Measurements from ENCODE around the gene UBAP1. TPM values are rescaled to one million over a fixed set of nuclear protein-coding genes. Genes with fewer than 3 reads are reported as not detected.
"Not testable (repeated sequence)": the region's sequence is repeated elsewhere in the genome, so short reads cannot be mapped to it uniquely, and the experiment has no call there.

Gene UBAP1
- total RNA-seq, 1 experiment from 2014 or later, result 22.6 TPM

- Histone ChIP-seq H3K4me1 (ENCODE audit: low read length) (no peaks in the 10 kb centered on the region), H3K4me2 (ENCODE audit: low read depth, low read length, poor library complexity, severe bottlenecking) (no peak overlapping the region), H3K27ac (ENCODE audit: low read length) (no peak overlapping the region), H3K9ac (ENCODE audit: low read length) (no peak overlapping the region), H2AFZ (ENCODE audit: low read length) (no peak overlapping the region), H3K9me2 (replicated peaks; ENCODE audit: insufficient read depth, low read length) (no peaks in the 10 kb centered on the region), H3K9me3 (ENCODE audit: low read length) (no peaks in the 10 kb centered on the region), H3K36me3 (ENCODE audit: insufficient read depth, low read length) (no peaks in the 10 kb centered on the region), H3K27me3 (ENCODE audit: low read length) (no peaks in the 10 kb centered on the region), H3K4me3 (ENCODE audit: low read length) (no peak overlapping the region), H3K79me2 (ENCODE audit: low read length) (peaks cover 78% of the 10 kb centered on the region), H4K20me1 (ENCODE audit: insufficient read depth, low read depth, low read length) (no peaks in the 10 kb centered on the region)
- no peak for DNase-seq
Measured at GRCh38 chr9:34220218-34220617, 41.4 kb downstream of the UBAP1 start.

GRCh38 chr9:34224349-34224748 is 45.5 kb downstream of the UBAP1 start:
- no peak for DNase-seq
- no peaks in the 10 kb centered on the region for H4K20me1 ChIP-seq (ENCODE audit: insufficient read depth, low read depth, low read length)
- H3K4me1 ChIP-seq (ENCODE audit: low read length), result no peaks in the 10 kb centered on the region
- H3K4me2 ChIP-seq (ENCODE audit: low read depth, low read length, poor library complexity, severe bottlenecking), result no peak overlapping the region
- no peak overlapping the region for H3K27ac ChIP-seq (ENCODE audit: low read length)
- H3K9me2 ChIP-seq (replicated peaks; ENCODE audit: insufficient read depth, low read length), result no peaks in the 10 kb centered on the region
- no peaks in the 10 kb centered on the region for H3K27me3 ChIP-seq (ENCODE audit: low read length)
- H3K9ac ChIP-seq (ENCODE audit: low read length), result no peak overlapping the region
- no peak overlapping the region for H2AFZ ChIP-seq (ENCODE audit: low read length)
- peaks cover 76% of the 10 kb centered on the region for H3K79me2 ChIP-seq (ENCODE audit: low read length)
- no peaks in the 10 kb centered on the region for H3K36me3 ChIP-seq (ENCODE audit: insufficient read depth, low read length)
- no peak overlapping the region for H3K4me3 ChIP-seq (ENCODE audit: low read length)
- no peaks in the 10 kb centered on the region for H3K9me3 ChIP-seq (ENCODE audit: low read length)

- not testable (repeated sequence) for H3K4me1 ChIP-seq (ENCODE audit: low read length); H3K4me3 ChIP-seq (ENCODE audit: low read length); H4K20me1 ChIP-seq (ENCODE audit: insufficient read depth, low read depth, low read length); H2AFZ ChIP-seq (ENCODE audit: low read length); H3K27ac ChIP-seq (ENCODE audit: low read length); H3K4me2 ChIP-seq (ENCODE audit: low read depth, low read length, poor library complexity, severe bottlenecking); H3K9ac ChIP-seq (ENCODE audit: low read length); H3K27me3 ChIP-seq (ENCODE audit: low read length); H3K9me3 ChIP-seq (ENCODE audit: low read length); H3K9me2 ChIP-seq (replicated peaks; ENCODE audit: insufficient read depth, low read length); H3K36me3 ChIP-seq (ENCODE audit: insufficient read depth, low read length); DNase-seq
- H3K79me2 ChIP-seq (ENCODE audit: low read length), result peaks cover 75% of the 10 kb centered on the region
Measured at GRCh38 chr9:34226144-34226760, 47.4 kb downstream of the UBAP1 start.

- Histone ChIP-seq H3K9ac (ENCODE audit: low read length) (no peak overlapping the region), H3K36me3 (ENCODE audit: insufficient read depth, low read length) (no peaks in the 10 kb centered on the region), H2AFZ (ENCODE audit: low read length) (no peak overlapping the region), H3K27ac (ENCODE audit: low read length) (no peak overlapping the region), H3K9me2 (replicated peaks; ENCODE audit: insufficient read depth, low read length) (no peaks in the 10 kb centered on the region), H3K79me2 (ENCODE audit: low read length) (peaks cover 71% of the 10 kb centered on the region), H3K27me3 (ENCODE audit: low read length) (no peaks in the 10 kb centered on the region), H4K20me1 (ENCODE audit: insufficient read depth, low read depth, low read length) (no peaks in the 10 kb centered on the region), H3K4me1 (ENCODE audit: low read length) (no peaks in the 10 kb centered on the region), H3K4me2 (ENCODE audit: low read depth, low read length, poor library complexity, severe bottlenecking) (no peak overlapping the region), H3K9me3 (ENCODE audit: low read length) (no peaks in the 10 kb centered on the region), H3K4me3 (ENCODE audit: low read length) (no peak overlapping the region)
- no peak for DNase-seq
Measured at GRCh38 chr9:34227445-34227844, 48.6 kb downstream of the UBAP1 start.

- H4K20me1 ChIP-seq (ENCODE audit: insufficient read depth, low read depth, low read length), result no peaks in the 10 kb centered on the region
- H2AFZ ChIP-seq (ENCODE audit: low read length), result no peak overlapping the region
- H3K4me2 ChIP-seq (ENCODE audit: low read depth, low read length, poor library complexity, severe bottlenecking), result no peak overlapping the region
Measured at GRCh38 chr9:34230556-34230955, 51.7 kb downstream of the UBAP1 start.

GRCh38 chr9:34232201-34232600 is 53.4 kb downstream of the UBAP1 start:
- Histone ChIP-seq H3K27me3 (ENCODE audit: low read length) (no peaks in the 10 kb centered on the region), H3K9me2 (replicated peaks; ENCODE audit: insufficient read depth, low read length) (no peaks in the 10 kb centered on the region), H3K4me1 (ENCODE audit: low read length) (no peaks in the 10 kb centered on the region), H3K9me3 (ENCODE audit: low read length) (no peaks in the 10 kb centered on the region), H3K4me2 (ENCODE audit: low read depth, low read length, poor library complexity, severe bottlenecking) (no peak overlapping the region), H3K79me2 (ENCODE audit: low read length) (peaks cover 54% of the 10 kb centered on the region), H3K36me3 (ENCODE audit: insufficient read depth, low read length) (peaks cover 10% of the 10 kb centered on the region; the same call in 1 of the 2 replicates), H3K27ac (ENCODE audit: low read length) (no peak overlapping the region), H3K4me3 (ENCODE audit: low read length) (no peak overlapping the region), H4K20me1 (ENCODE audit: insufficient read depth, low read depth, low read length) (no peaks in the 10 kb centered on the region), H3K9ac (ENCODE audit: low read length) (no peak overlapping the region), H2AFZ (ENCODE audit: low read length) (no peak overlapping the region)
- DNase-seq, result no peak

More at GRCh38 chr9:34230556-34230955, 51.7 kb downstream of the UBAP1 start:
- H3K4me3 ChIP-seq (ENCODE audit: low read length), result no peak overlapping the region
- H3K9me2 ChIP-seq (replicated peaks; ENCODE audit: insufficient read depth, low read length), result no peaks in the 10 kb centered on the region
- H3K36me3 ChIP-seq (ENCODE audit: insufficient read depth, low read length), result no peaks in the 10 kb centered on the region
- peaks cover 58% of the 10 kb centered on the region for H3K79me2 ChIP-seq (ENCODE audit: low read length)
- no peak overlapping the region for H3K27ac ChIP-seq (ENCODE audit: low read length)
- H3K9me3 ChIP-seq (ENCODE audit: low read length), result no peaks in the 10 kb centered on the region
- H3K4me1 ChIP-seq (ENCODE audit: low read length), result no peaks in the 10 kb centered on the region
- no peak overlapping the region for H3K9ac ChIP-seq (ENCODE audit: low read length)
- no peak for DNase-seq
- H3K27me3 ChIP-seq (ENCODE audit: low read length), result no peaks in the 10 kb centered on the region

GRCh38 chr9:34233672-34234071 is 54.8 kb downstream of the UBAP1 start:
- H4K20me1 ChIP-seq (ENCODE audit: insufficient read depth, low read depth, low read length), result no peaks in the 10 kb centered on the region
- peaks cover 54% of the 10 kb centered on the region for H3K79me2 ChIP-seq (ENCODE audit: low read length)
- no peaks in the 10 kb centered on the region for H3K9me3 ChIP-seq (ENCODE audit: low read length)
- peaks cover 9% of the 10 kb centered on the region for H3K4me1 ChIP-seq (ENCODE audit: low read length)
- H2AFZ ChIP-seq (ENCODE audit: low read length), result no peak overlapping the region
- no peak overlapping the region for H3K9ac ChIP-seq (ENCODE audit: low read length)
- H3K4me3 ChIP-seq (ENCODE audit: low read length), result no peak overlapping the region
- H3K36me3 ChIP-seq (ENCODE audit: insufficient read depth, low read length), result peaks cover 16% of the 10 kb centered on the region; the same call in 1 of the 2 replicates
- no peak for DNase-seq
- no peak overlapping the region for H3K4me2 ChIP-seq (ENCODE audit: low read depth, low read length, poor library complexity, severe bottlenecking)
- no peaks in the 10 kb centered on the region for H3K9me2 ChIP-seq (replicated peaks; ENCODE audit: insufficient read depth, low read length)
- no peak overlapping the region for H3K27ac ChIP-seq (ENCODE audit: low read length)
- H3K27me3 ChIP-seq (ENCODE audit: low read length), result no peaks in the 10 kb centered on the region

GRCh38 chr9:34237836-34238235 is 59.0 kb downstream of the UBAP1 start:
- H3K9me3 ChIP-seq (ENCODE audit: low read length), result no peaks in the 10 kb centered on the region
- peaks cover 14% of the 10 kb centered on the region for H3K4me1 ChIP-seq (ENCODE audit: low read length)
- no peak for DNase-seq
- H2AFZ ChIP-seq (ENCODE audit: low read length), result no peak overlapping the region
- H4K20me1 ChIP-seq (ENCODE audit: insufficient read depth, low read depth, low read length), result no peaks in the 10 kb centered on the region
- H3K27me3 ChIP-seq (ENCODE audit: low read length), result no peaks in the 10 kb centered on the region
- no peak overlapping the region for H3K4me2 ChIP-seq (ENCODE audit: low read depth, low read length, poor library complexity, severe bottlenecking)
- H3K36me3 ChIP-seq (ENCODE audit: insufficient read depth, low read length), result peaks cover 27% of the 10 kb centered on the region
- H3K9ac ChIP-seq (ENCODE audit: low read length), result no peak overlapping the region
- no peak overlapping the region for H3K27ac ChIP-seq (ENCODE audit: low read length)
- no peaks in the 10 kb centered on the region for H3K9me2 ChIP-seq (replicated peaks; ENCODE audit: insufficient read depth, low read length)
- H3K4me3 ChIP-seq (ENCODE audit: low read length), result no peak overlapping the region
- peaks cover 56% of the 10 kb centered on the region for H3K79me2 ChIP-seq (ENCODE audit: low read length)

Data from Karpas-422 (cell line).